Myometrial cell (primary cell): Measurements from ENCODE around the gene KSR1. TPM values are rescaled to one million over a fixed set of nuclear protein-coding genes. Genes with fewer than 3 reads are reported as not detected.

Experiments
- total RNA-seq: library from RNA; depleted of rRNA; stranded (reverse); fragments of >200 nt; gene quantifications from 2 replicates; pipeline ENCODE4 v1.2.3, GENCODE V29; 2015

The KSR1 gene
- 4.3 and 5.5 TPM in 2 replicates for total RNA-seq

GRCh38 chr17:27455914-27456680, at the start of gene KSR1:
Gene KSR1, plus strand, starts transcription at chr17:27456448. Its CDS starts 196 bp downstream, at chr17:27456644.

GRCh38 chr17:27630607-27631410, 174.6 kb downstream of the KSR1 start, which contains the start of gene LGALS9:
Gene LGALS9, plus strand, starts transcription at chr17:27631188. Its CDS starts 78 bp downstream, at chr17:27631266.

Other genes with a start within 250 kb of the KSR1 start
- 39.9 and 43.0 TPM in 2 replicates for gene WSB1, start 162.3 kb upstream of the KSR1 start, total RNA-seq
- 0.18 and 6.9 TPM in 2 replicates for gene LGALS9, start 174.7 kb downstream of the KSR1 start, total RNA-seq